Measurements from ENCODE around the gene ANKMY2. TPM values are rescaled to one million over a fixed set of nuclear protein-coding genes. Genes with fewer than 3 reads are reported as not detected.

The ANKMY2 gene
- polyA plus RNA-seq, 3 donors, result 4.8 to 7.5 (median 7.0) TPM

GRCh38 chr7:16691241-16691640 is 45.7 kb upstream of the ANKMY2 start:
- TF ChIP-seq, protein P1, sequence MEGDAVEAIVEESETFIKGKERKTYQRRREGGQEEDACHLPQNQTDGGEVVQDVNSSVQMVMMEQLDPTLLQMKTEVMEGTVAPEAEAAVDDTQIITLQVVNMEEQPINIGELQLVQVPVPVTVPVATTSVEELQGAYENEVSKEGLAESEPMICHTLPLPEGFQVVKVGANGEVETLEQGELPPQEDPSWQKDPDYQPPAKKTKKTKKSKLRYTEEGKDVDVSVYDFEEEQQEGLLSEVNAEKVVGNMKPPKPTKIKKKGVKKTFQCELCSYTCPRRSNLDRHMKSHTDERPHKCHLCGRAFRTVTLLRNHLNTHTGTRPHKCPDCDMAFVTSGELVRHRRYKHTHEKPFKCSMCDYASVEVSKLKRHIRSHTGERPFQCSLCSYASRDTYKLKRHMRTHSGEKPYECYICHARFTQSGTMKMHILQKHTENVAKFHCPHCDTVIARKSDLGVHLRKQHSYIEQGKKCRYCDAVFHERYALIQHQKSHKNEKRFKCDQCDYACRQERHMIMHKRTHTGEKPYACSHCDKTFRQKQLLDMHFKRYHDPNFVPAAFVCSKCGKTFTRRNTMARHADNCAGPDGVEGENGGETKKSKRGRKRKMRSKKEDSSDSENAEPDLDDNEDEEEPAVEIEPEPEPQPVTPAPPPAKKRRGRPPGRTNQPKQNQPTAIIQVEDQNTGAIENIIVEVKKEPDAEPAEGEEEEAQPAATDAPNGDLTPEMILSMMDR (IDR thresholded peaks at IDR 0.05), result no peak
- intact Hi-C loops (cut with micrococcal nuclease), result no loop called here
- Histone ChIP-seq H3K9ac (ENCODE audit: insufficient read depth, low read length, poor library complexity, severe bottlenecking) (no peak overlapping the region), H3K27ac (ENCODE audit: low read depth in 1 of 2, low read length in 2 of 2) (peak overlapping the region in 1 of 2 donors; percentile 4), H3K9me3 (replicated peaks in 1 of 2; ENCODE audit: control insufficient read depth in 1 of 2, insufficient read depth in 1 of 2, low read length in 2 of 2) (no peaks in the 10 kb centered on the region), H3K79me2 (ENCODE audit: insufficient read depth, low read length) (no peaks in the 10 kb centered on the region), H3K27me3 (ENCODE audit: control insufficient read depth in 2 of 2, insufficient read depth in 2 of 2, low read length in 2 of 2) (no peaks in the 10 kb centered on the region), H3K4me3 (replicated peaks in 1 of 3; ENCODE audit: low read depth in 2 of 3, low read length in 3 of 3) (no peak overlapping the region), H2AFZ (ENCODE audit: insufficient read depth, low read depth, low read length, poor library complexity, severe bottlenecking) (no peak overlapping the region), H3K4me1 (ENCODE audit: control insufficient read depth in 1 of 2, insufficient read depth in 2 of 2, low read length in 2 of 2) (no peaks in the 10 kb centered on the region), H3K36me3 (replicated peaks in 1 of 2; ENCODE audit: control insufficient read depth in 1 of 2, insufficient read depth in 2 of 2, low read length in 2 of 2) (peaks cover 36 to 90% of the 10 kb centered on the region in 2 donors), H4K20me1 (ENCODE audit: insufficient read depth, low read length) (no peaks in the 10 kb centered on the region), H3K4me2 (replicated peaks; ENCODE audit: extremely low read depth, low read length, poor library complexity, severe bottlenecking) (no peak overlapping the region)
- Mint-ChIP-seq H3K9me3 (no peaks in the 10 kb centered on the region), H3K4me1 (no peaks in the 10 kb centered on the region), H3K27me3 (ENCODE audit: low read depth in 3 of 3) (no peaks in the 10 kb centered on the region), H3K27ac (no peak overlapping the region), H3K4me3 (no peak overlapping the region), H3K36me3 (peaks cover 54 to 60% of the 10 kb centered on the region in 2 donors)
- WGBS (ENCODE audit: insufficient coverage), result 94% methylated on average over 2 of the region's 4 CpGs
- no peak for DNase-seq

GRCh38 chr7:16688249-16688648 is 42.7 kb upstream of the ANKMY2 start:
- H3K27ac ChIP-seq (ENCODE audit: low read depth in 1 of 2, low read length in 2 of 2), result no peak overlapping the region
- Mint-ChIP-seq H3K4me3 (no peak overlapping the region), H3K27ac (peak overlapping the region in 1 of 7 donors; percentile 63), H3K27me3 (ENCODE audit: low read depth in 3 of 3) (no peaks in the 10 kb centered on the region), H3K9me3 (no peaks in the 10 kb centered on the region), H3K36me3 (peaks cover 49 to 60% of the 10 kb centered on the region in 2 donors), H3K4me1 (no peaks in the 10 kb centered on the region)
- no peaks in the 10 kb centered on the region for H3K9me3 ChIP-seq (replicated peaks in 1 of 2; ENCODE audit: control insufficient read depth in 1 of 2, insufficient read depth in 1 of 2, low read length in 2 of 2)
- no peaks in the 10 kb centered on the region for H4K20me1 ChIP-seq (ENCODE audit: insufficient read depth, low read length)
- no peak overlapping the region for H3K4me2 ChIP-seq (replicated peaks; ENCODE audit: extremely low read depth, low read length, poor library complexity, severe bottlenecking)
- no peak overlapping the region for H3K4me3 ChIP-seq (replicated peaks in 1 of 3; ENCODE audit: low read depth in 2 of 3, low read length in 3 of 3)
- H3K4me1 ChIP-seq (ENCODE audit: control insufficient read depth in 1 of 2, insufficient read depth in 2 of 2, low read length in 2 of 2), result no peaks in the 10 kb centered on the region
- no CpG with 5 or more reads among the region's 2 CpGs for WGBS (ENCODE audit: insufficient coverage)
- intact Hi-C loops (cut with micrococcal nuclease), result no loop called here
- H3K36me3 ChIP-seq (replicated peaks in 1 of 2; ENCODE audit: control insufficient read depth in 1 of 2, insufficient read depth in 2 of 2, low read length in 2 of 2), result peaks cover 25 to 85% of the 10 kb centered on the region in 2 donors
- no peaks in the 10 kb centered on the region for H3K79me2 ChIP-seq (ENCODE audit: insufficient read depth, low read length)
- no peaks in the 10 kb centered on the region for H3K27me3 ChIP-seq (ENCODE audit: control insufficient read depth in 2 of 2, insufficient read depth in 2 of 2, low read length in 2 of 2)
- no peak for DNase-seq
- no peak overlapping the region for H2AFZ ChIP-seq (ENCODE audit: insufficient read depth, low read depth, low read length, poor library complexity, severe bottlenecking)
- H3K9ac ChIP-seq (ENCODE audit: insufficient read depth, low read length, poor library complexity, severe bottlenecking), result no peak overlapping the region
- TF ChIP-seq, protein P1 (IDR thresholded peaks at IDR 0.05), result no peak
